GM12878 (cell line): ENCODE measurements around the gene TEC. TPM values are rescaled to one million over a fixed set of nuclear protein-coding genes. Genes with fewer than 3 reads are reported as not detected.

ENCODE experiments used
- ATAC-seq: fragments of 200-7000 bp; cut with Tn5 transposase; 3 replicates; pipeline ENCODE4 v1.9.1; 2020; ENCODE audit warnings: mild to moderate bottlenecking, moderate library complexity
- BruUV-seq: library from RNA; stranded (reverse); fragments of 400-500 nt; replicated peaks from 2 replicates; lab custom pipeline; 2021; lab: Mats Ljungman, UMichigan
- CTCF ChIA-PET: fragments of 300-600 bp; sonication (Branson Sonifier 250); formaldehyde crosslinking; extraction: SDS; loops from one replicate; lab custom pipeline; 2021; ENCODE audit warnings: inconsistent platforms; lab: Yijun Ruan, JAX
- POLR2A ChIA-PET: fragments of 350-600 bp; formaldehyde crosslinking; extraction: SDS; loops from one replicate; lab custom pipeline; 2021; ENCODE audit warnings: inconsistent platforms; lab: Charles Lee
- RAD21 ChIA-PET: fragments of 300-600 bp; sonication (Branson Sonifier 250); formaldehyde crosslinking; loops from one replicate; lab custom pipeline; 2023; ENCODE audit warnings: antibody characterized with exemption; ENCODE audit not compliant: unreplicated experiment; lab: Charles Lee
- SMC1A ChIA-PET: fragments of 300-600 bp; sonication (Branson Sonifier 250); formaldehyde crosslinking; loops from one replicate; lab custom pipeline; 2023; ENCODE audit not compliant: unreplicated experiment, uncharacterized antibody; lab: Charles Lee
- DNase-seq: peaks from one replicate; pipeline ENCODE4 v3.0.0-alpha.2; 2011; ENCODE audit warnings: low read depth, low spot score
- FAIRE-seq: peaks from 3 replicates; lab custom pipeline; 2011; peaks lifted over from hg19 to GRCh38; lab: Jason Lieb, UNC
- H2AFZ ChIP-seq: 2 replicates; pipeline ENCODE4 v1.6.0; 2011; ENCODE audit warnings: low read depth, low read length, control low read depth; ENCODE audit not compliant: control insufficient read depth
- H3K27ac ChIP-seq: 2 replicates; pipeline ENCODE4 v1.5.1; 2011; ENCODE audit warnings: control low read depth; ENCODE audit not compliant: control insufficient read depth, insufficient read depth
- H3K27me3 ChIP-seq, 2 experiments: replicated peaks in 1 of 2; 2 replicates each; pipeline versions ENCODE4 v1.6.0 to v1.6.1; 2011; ENCODE audit warnings: low read length in 1 of 2; ENCODE audit not compliant: control insufficient read depth in 2 of 2, insufficient read depth in 2 of 2
- H3K36me3 ChIP-seq, 2 experiments: 2 replicates each; pipeline ENCODE4 v1.5.1; 2011; ENCODE audit warnings: low read length in 1 of 2; ENCODE audit not compliant: control insufficient read depth in 2 of 2, insufficient read depth in 2 of 2
- H3K4me1 ChIP-seq: 2 replicates; pipeline ENCODE4 v1.6.1; 2011; ENCODE audit warnings: mild to moderate bottlenecking, low read length, moderate library complexity, mixed read lengths; ENCODE audit not compliant: control insufficient read depth, insufficient read depth
- H3K4me2 ChIP-seq: 2 replicates; pipeline ENCODE4 v1.6.0; 2011; ENCODE audit warnings: control low read depth; ENCODE audit not compliant: control insufficient read depth, insufficient read depth
- H3K4me3 ChIP-seq: fragments of 200-600 bp; sonication (generic); 2 replicates; pipeline ENCODE4 v1.5.1; 2016
- H3K79me2 ChIP-seq: 2 replicates; pipeline ENCODE4 v1.6.0; 2011; ENCODE audit warnings: low read length; ENCODE audit not compliant: control insufficient read depth, insufficient read depth
- H3K9ac ChIP-seq: 2 replicates; pipeline ENCODE4 v1.8.0; 2011; ENCODE audit warnings: low read length, control low read depth, mixed read lengths; ENCODE audit not compliant: control insufficient read depth, insufficient read depth
- H3K9me3 ChIP-seq: replicated peaks from 3 replicates; pipeline ENCODE4 v1.5.1; 2011; ENCODE audit warnings: mild to moderate bottlenecking, low read length; ENCODE audit not compliant: control insufficient read depth, insufficient read depth
- H4K20me1 ChIP-seq: 2 replicates; pipeline ENCODE4 v1.6.0; 2011; ENCODE audit not compliant: control insufficient read depth, insufficient read depth
- DPF2 ChIP-seq: fragments of 450-650 bp; IDR thresholded peaks from 2 replicates; pipeline ENCODE4 v1.6.1; 2017; ENCODE audit warnings: mild to moderate bottlenecking
- EZH2 ChIP-seq: IDR thresholded peaks from 2 replicates; pipeline ENCODE4 v1.6.1; 2012; ENCODE audit warnings: low read depth, mild to moderate bottlenecking, control low read depth, inconsistent platforms, low read length, borderline replicate concordance; ENCODE audit not compliant: control insufficient read depth
- FOXK2 ChIP-seq: fragments of 450-650 bp; IDR thresholded peaks from 2 replicates; pipeline ENCODE4 v1.6.1; 2017; ENCODE audit warnings: mild to moderate bottlenecking, moderate library complexity
- IKZF1 ChIP-seq: fragments of 450-650 bp; conservative IDR thresholded peaks from 2 replicates; pipeline ENCODE4 v1.6.1; 2017; ENCODE audit warnings: antibody characterized with exemption, mild to moderate bottlenecking
- KAT2A ChIP-seq: conservative IDR thresholded peaks from 2 replicates; pipeline ENCODE4 v1.6.1; 2011; ENCODE audit warnings: low read depth, low read length; ENCODE audit not compliant: control insufficient read depth
- LARP7 ChIP-seq: fragments of 450-650 bp; IDR thresholded peaks from 2 replicates; pipeline ENCODE4 v1.6.1; 2017; ENCODE audit warnings: mild to moderate bottlenecking
- POLR2A ChIP-seq: IDR thresholded peaks from 2 replicates; pipeline ENCODE4 v1.6.1; 2011; ENCODE audit warnings: low read depth, mild to moderate bottlenecking, low read length
- RAD51 ChIP-seq: fragments of 450-650 bp; IDR thresholded peaks from 2 replicates; pipeline ENCODE4 v1.6.1; 2016; ENCODE audit warnings: moderate library complexity, mild to moderate bottlenecking, inconsistent platforms
- RFX5 ChIP-seq: IDR thresholded peaks from 2 replicates; pipeline ENCODE4 v1.6.1; 2011; ENCODE audit warnings: low read depth, low read length, improper control_type of control experiment
- SIN3A ChIP-seq: IDR thresholded peaks from 2 replicates; pipeline ENCODE4 v1.6.1; 2012; ENCODE audit warnings: low read depth, low read length, improper control_type of control experiment
- SUZ12 ChIP-seq: fragments of 200-600 bp; sonication (generic); IDR thresholded peaks from one replicate; pipeline ENCODE4 v1.6.1; 2018; ENCODE audit warnings: antibody characterized with exemption, mild to moderate bottlenecking; ENCODE audit not compliant: unreplicated experiment
- TBL1XR1 ChIP-seq: IDR thresholded peaks from 2 replicates; pipeline ENCODE4 v1.6.1; 2012; ENCODE audit warnings: low read depth, low read length, improper control_type of control experiment
- WGBS: methylation state at CpG from one replicate; pipeline ENCODE4 v1.1.6; 2016; ENCODE audit warnings: low lambda C conversion rate; ENCODE audit not compliant: insufficient replicate concordance, insufficient coverage; ENCODE audit errors: missing lambda C conversion rate; 5-methylcytosine and 5-hydroxymethylcytosine counted together
- in situ Hi-C: fragments of 300-500 bp; cut with MboI; formaldehyde crosslinking; loops from 9 replicates; pipeline ENCODE4 v1.14.3; 2018; ENCODE audit warnings: mixed read lengths
- intact Hi-C: fragments of 100-400 bp; cut with micrococcal nuclease; formaldehyde crosslinking; loops from one replicate; pipeline ENCODE4 v1.14.2; 2022; ENCODE audit not compliant: unreplicated experiment
- polyA plus RNA-seq, 11 experiments: library from polyadenylated mRNA; depleted of rRNA in 4 of 11; unstranded in 6 of 11; stranded (reverse) in 5 of 11; fragments of >200 nt; fragmentation: Nextera tagmentation in 4 of 11; fragmentation: Illumina TruSeq in 1 of 11; extraction: Ambion mirVana in 4 of 11; extraction: Trizol in 1 of 11; gene quantifications; 1 replicate in 1 of 11; 2 replicates in 10 of 11; pipeline versions ENCODE4 v1.2.1 to v1.2.3, GENCODE V29; 2011 to 2016; ENCODE audit warnings: inconsistent platforms in 2 of 11, missing spikeins in 2 of 11, low read depth in 1 of 11
- total RNA-seq, 4 experiments: library from RNA; depleted of rRNA in 3 of 4; stranded (reverse); fragments of >200 nt in 3 of 4; fragmentation: Illumina TruSeq in 1 of 4; extraction: Trizol in 1 of 4; gene quantifications; 2 replicates each; pipeline versions ENCODE4 v1.2.1 to v1.2.3, GENCODE V29; 2013 to 2021
- TF ChIP-seq, protein P1 (sequence below): fragments of 450-650 bp; conservative IDR thresholded peaks from 2 replicates; pipeline ENCODE4 v1.6.1; 2017; ENCODE audit warnings: mild to moderate bottlenecking, moderate library complexity
- TF ChIP-seq, protein P2 (sequence below): IDR thresholded peaks from 2 replicates; pipeline ENCODE4 v1.6.1; 2011; ENCODE audit warnings: borderline replicate concordance, low read depth, mild to moderate bottlenecking, moderate library complexity, low read length; ENCODE audit not compliant: insufficient read depth, poor library complexity, severe bottlenecking
- TF ChIP-seq, protein P3 (sequence below): fragments of 450-650 bp; IDR thresholded peaks from 2 replicates; pipeline ENCODE4 v1.6.1; 2017; ENCODE audit warnings: mild to moderate bottlenecking, low read depth, inconsistent platforms; ENCODE audit not compliant: poor library complexity, severe bottlenecking

Gene TEC
- total and polyA plus RNA-seq, 10 of the 15 experiments (the other 5 are each of a cell fraction or from before 2014, with no cell fraction given): 7.4 to 27.2 (median 17.1) TPM

DNA sequence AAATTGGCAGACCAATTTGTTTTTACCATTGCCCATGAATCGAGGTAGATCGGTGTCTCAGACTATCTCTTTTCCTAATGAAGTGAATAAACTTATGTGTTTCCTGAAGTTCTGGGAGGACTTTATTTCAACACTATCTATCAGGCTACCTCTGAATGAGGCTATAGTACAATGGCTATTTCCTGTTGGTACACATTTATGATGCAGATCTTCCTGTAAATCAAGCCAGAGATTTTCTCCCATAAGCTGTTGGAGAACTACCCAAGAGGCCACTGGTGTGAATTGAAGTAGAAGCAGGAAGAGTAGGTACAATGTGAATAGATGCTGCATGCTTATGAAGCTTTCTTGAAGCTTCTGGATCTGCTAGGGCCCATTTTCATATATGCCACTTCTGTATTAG, 151.6 kb downstream of the TEC start:
- no peaks in the 10 kb centered on the region for H3K27me3 ChIP-seq
- H4K20me1 ChIP-seq: no peaks in the 10 kb centered on the region
- H3K4me1 ChIP-seq: no peaks in the 10 kb centered on the region
- H3K4me2 ChIP-seq: no peak overlapping the region
- CTCF ChIA-PET: interaction anchor here (0.8 to 2.5 kb wide), 4 partner anchors 9 to 157 kb away, joined by 3 to 9 read pairs (median 6); no protein-coding TSS in a partner anchor
- no peak for ATAC-seq
- H3K36me3 ChIP-seq: no peaks in the 10 kb centered on the region
- no peak overlapping the region for H3K4me3 ChIP-seq
- H3K9ac ChIP-seq: no peak overlapping the region
- no TSS peak for BruUV-seq
- FAIRE-seq: no peak
- DNase-seq: no peak
- no peak overlapping the region for H2AFZ ChIP-seq
- in situ Hi-C loops: no loop called here
- intact Hi-C loops: no loop called here
- RAD21 ChIA-PET: interaction anchor here (1.1 kb wide), 1 partner anchor 9 kb away, joined by 3 read pairs; no protein-coding TSS in a partner anchor
- 100% methylated on average over 2 of the region's 2 CpGs for WGBS
- no peaks in the 10 kb centered on the region for H3K9me3 ChIP-seq
- SMC1A ChIA-PET: interaction anchor here (1.2 to 1.6 kb wide), 2 partner anchors 9 kb away, joined by 5 to 8 read pairs; no protein-coding TSS in a partner anchor
- H3K79me2 ChIP-seq: no peaks in the 10 kb centered on the region
- H3K27ac ChIP-seq: no peak overlapping the region
- POLR2A ChIA-PET: interaction anchor here (1.3 kb wide), 1 partner anchor 172 kb away, joined by 4 read pairs; no protein-coding TSS in a partner anchor
- TF ChIP-seq IKZF1 (no peak), SUZ12 (no peak), POLR2A (no peak), FOXK2 (no peak), DPF2 (no peak), RFX5 (no peak), TBL1XR1 (no peak), RAD51 (no peak), KAT2A (no peak), EZH2 (no peak), SIN3A (no peak), LARP7 (no peak)
- TF ChIP-seq, protein P1, sequence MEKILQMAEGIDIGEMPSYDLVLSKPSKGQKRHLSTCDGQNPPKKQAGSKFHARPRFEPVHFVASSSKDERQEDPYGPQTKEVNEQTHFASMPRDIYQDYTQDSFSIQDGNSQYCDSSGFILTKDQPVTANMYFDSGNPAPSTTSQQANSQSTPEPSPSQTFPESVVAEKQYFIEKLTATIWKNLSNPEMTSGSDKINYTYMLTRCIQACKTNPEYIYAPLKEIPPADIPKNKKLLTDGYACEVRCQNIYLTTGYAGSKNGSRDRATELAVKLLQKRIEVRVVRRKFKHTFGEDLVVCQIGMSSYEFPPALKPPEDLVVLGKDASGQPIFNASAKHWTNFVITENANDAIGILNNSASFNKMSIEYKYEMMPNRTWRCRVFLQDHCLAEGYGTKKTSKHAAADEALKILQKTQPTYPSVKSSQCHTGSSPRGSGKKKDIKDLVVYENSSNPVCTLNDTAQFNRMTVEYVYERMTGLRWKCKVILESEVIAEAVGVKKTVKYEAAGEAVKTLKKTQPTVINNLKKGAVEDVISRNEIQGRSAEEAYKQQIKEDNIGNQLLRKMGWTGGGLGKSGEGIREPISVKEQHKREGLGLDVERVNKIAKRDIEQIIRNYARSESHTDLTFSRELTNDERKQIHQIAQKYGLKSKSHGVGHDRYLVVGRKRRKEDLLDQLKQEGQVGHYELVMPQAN: no peak
- TF ChIP-seq, protein P2, sequence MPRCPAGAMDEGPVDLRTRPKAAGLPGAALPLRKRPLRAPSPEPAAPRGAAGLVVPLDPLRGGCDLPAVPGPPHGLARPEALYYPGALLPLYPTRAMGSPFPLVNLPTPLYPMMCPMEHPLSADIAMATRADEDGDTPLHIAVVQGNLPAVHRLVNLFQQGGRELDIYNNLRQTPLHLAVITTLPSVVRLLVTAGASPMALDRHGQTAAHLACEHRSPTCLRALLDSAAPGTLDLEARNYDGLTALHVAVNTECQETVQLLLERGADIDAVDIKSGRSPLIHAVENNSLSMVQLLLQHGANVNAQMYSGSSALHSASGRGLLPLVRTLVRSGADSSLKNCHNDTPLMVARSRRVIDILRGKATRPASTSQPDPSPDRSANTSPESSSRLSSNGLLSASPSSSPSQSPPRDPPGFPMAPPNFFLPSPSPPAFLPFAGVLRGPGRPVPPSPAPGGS: no peak
- TF ChIP-seq, protein P3, sequence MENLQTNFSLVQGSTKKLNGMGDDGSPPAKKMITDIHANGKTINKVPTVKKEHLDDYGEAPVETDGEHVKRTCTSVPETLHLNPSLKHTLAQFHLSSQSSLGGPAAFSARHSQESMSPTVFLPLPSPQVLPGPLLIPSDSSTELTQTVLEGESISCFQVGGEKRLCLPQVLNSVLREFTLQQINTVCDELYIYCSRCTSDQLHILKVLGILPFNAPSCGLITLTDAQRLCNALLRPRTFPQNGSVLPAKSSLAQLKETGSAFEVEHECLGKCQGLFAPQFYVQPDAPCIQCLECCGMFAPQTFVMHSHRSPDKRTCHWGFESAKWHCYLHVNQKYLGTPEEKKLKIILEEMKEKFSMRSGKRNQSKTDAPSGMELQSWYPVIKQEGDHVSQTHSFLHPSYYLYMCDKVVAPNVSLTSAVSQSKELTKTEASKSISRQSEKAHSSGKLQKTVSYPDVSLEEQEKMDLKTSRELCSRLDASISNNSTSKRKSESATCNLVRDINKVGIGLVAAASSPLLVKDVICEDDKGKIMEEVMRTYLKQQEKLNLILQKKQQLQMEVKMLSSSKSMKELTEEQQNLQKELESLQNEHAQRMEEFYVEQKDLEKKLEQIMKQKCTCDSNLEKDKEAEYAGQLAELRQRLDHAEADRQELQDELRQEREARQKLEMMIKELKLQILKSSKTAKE: no peak
